GM12892 (cell line): ENCODE results near the gene MESD.

Experiments
- POLR2A ChIP-seq: IDR thresholded peaks from 2 replicates; pipeline ENCODE4 v1.6.1; 2011; ENCODE audit warnings: low read depth, low read length, control low read depth
- POLR2AphosphoS5 ChIP-seq: IDR thresholded peaks from 2 replicates; pipeline ENCODE4 v1.6.1; 2011; ENCODE audit warnings: low read depth, low read length, control low read depth
- TAF1 ChIP-seq: IDR thresholded peaks from 2 replicates; pipeline ENCODE4 v1.6.1; 2011; ENCODE audit warnings: low read depth, mild to moderate bottlenecking, control low read depth, low read length, borderline replicate concordance

DNA sequence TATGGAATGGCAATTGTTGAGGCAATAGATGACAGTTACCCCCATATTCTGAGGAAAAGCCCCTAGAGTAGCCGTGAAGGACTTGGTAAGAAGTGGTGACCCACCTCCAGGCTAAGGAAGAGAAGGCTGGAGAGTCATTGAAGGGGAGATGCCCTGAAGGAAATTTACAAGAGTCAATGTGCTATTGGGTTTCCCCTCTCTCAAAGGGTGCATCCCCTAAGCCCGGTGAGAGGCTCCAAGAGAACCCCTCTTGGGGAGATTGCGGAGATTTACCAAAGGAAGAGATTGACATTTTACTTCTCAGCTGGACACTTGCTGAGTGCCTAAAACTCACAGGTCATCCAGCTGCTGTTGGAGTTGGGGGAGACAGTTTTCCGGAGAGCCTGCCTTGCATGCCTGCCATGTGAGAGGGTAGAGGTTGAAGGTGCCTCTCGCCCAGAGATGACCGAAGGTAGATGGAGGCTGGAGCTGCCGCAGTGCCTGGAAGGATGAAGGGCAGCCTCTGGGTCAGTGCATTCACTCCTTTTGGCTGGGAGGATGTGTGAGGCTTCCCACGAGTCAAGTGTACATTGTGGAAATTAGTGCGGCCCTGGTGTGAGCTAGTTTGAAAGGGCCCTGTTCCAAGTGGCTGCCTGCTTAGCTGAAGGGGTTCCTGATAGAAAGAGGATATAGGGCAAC, 30.7 kb downstream of the MESD start:
- TF ChIP-seq POLR2AphosphoS5, result no peak
- no peak for TF ChIP-seq POLR2A
- TF ChIP-seq TAF1, result no peak
